ENCODE results near the gene KIZ. TPM values are rescaled to one million over a fixed set of nuclear protein-coding genes. Genes with fewer than 3 reads are reported as not detected.

Gene KIZ
- total and polyA plus RNA-seq, 2 of the 4 experiments (the other 2 are of a cell fraction), result 9.9 to 14.0 TPM

- Histone ChIP-seq H4K91ac (ENCODE audit: insufficient read depth, low read depth, low read length) (no peak overlapping the region), H3K27me3 (ENCODE audit: control insufficient read depth, insufficient read depth, low read length) (no peaks in the 10 kb centered on the region), H3K4me1 (ENCODE audit: control insufficient read depth, insufficient read depth, low read length) (no peaks in the 10 kb centered on the region), H3K4me2 (ENCODE audit: low read depth, low read length) (no peak overlapping the region), H4K8ac (ENCODE audit: low read depth in 2 of 2, low read length in 2 of 2) (no peak overlapping the region), H4K5ac (ENCODE audit: low read depth, low read length) (no peak overlapping the region), H2BK120ac (ENCODE audit: low read depth, low read length) (no peak overlapping the region), H3K18ac (ENCODE audit: low read depth, low read length) (no peak overlapping the region), H3K23ac (ENCODE audit: low read depth, low read length) (no peak overlapping the region), H3K9me1 (ENCODE audit: insufficient read depth, low read length) (no peaks in the 10 kb centered on the region), H2BK5ac (ENCODE audit: low read depth, low read length, poor library complexity, severe bottlenecking) (no peak overlapping the region), H3K56ac (ENCODE audit: extremely low read depth, insufficient read depth, low read length) (no peak overlapping the region), H3K4me3 (ENCODE audit: insufficient read depth, low read depth, low read length) (no peak overlapping the region), H3K4ac (ENCODE audit: low read depth, low read length) (no peak overlapping the region), H4K20me1 (ENCODE audit: insufficient read depth, low read length) (no peaks in the 10 kb centered on the region), H2AK9ac (replicated peaks; ENCODE audit: low read depth, low read length, poor library complexity) (no peak overlapping the region), H3K79me1 (ENCODE audit: low read depth in 1 of 2, low read length in 2 of 2) (no peaks in the 10 kb centered on the region), H3K9ac (ENCODE audit: low read depth, low read length) (no peak overlapping the region), H3K9me3 (ENCODE audit: control insufficient read depth, insufficient read depth, low read length) (no peaks in the 10 kb centered on the region), H2BK15ac (ENCODE audit: low read depth, low read length) (no peak overlapping the region), H3K36me3 (ENCODE audit: control insufficient read depth, insufficient read depth, low read length) (no peaks in the 10 kb centered on the region), H3K27ac (ENCODE audit: insufficient read depth, low read length) (no peak overlapping the region), H2AFZ (replicated peaks; ENCODE audit: low read length, poor library complexity) (no peak overlapping the region), H2AK5ac (ENCODE audit: low read depth, low read length) (no peak overlapping the region), H3K14ac (replicated peaks; ENCODE audit: low read depth, low read length) (no peak overlapping the region), H2BK20ac (ENCODE audit: low read depth, low read length) (no peak overlapping the region)
- ChIA-PET POLR2A (ENCODE audit: unreplicated experiment) (no interaction called here), CTCF (no interaction called here)
- WGBS, 2 experiments (ENCODE audit: extremely low coverage in 2 of 2, insufficient read length in 1 of 2), result no CpG with 5 or more reads among the region's 4 CpGs
- dilution Hi-C loops (cut with HindIII; ENCODE audit: low sequenced_read_pairs, unreplicated experiment), result no loop called here
- TF ChIP-seq RCOR1 (IDR thresholded peaks at IDR 0.05; ENCODE audit: insufficient replicate concordance, low read length) (no peak), CEBPB (IDR thresholded peaks at IDR 0.05; ENCODE audit: low read depth, low read length) (no peak), ELK1 (IDR thresholded peaks at IDR 0.05; ENCODE audit: borderline replicate concordance, low read depth, low read length) (no peak), CTCF (conservative IDR thresholded peaks at IDR 0.05; ENCODE audit: low read depth, low read length) (no peak), BHLHE40 (IDR thresholded peaks at IDR 0.05; ENCODE audit: low read depth, low read length) (no peak), USF2 (IDR thresholded peaks at IDR 0.05; ENCODE audit: low read depth, low read length) (no peak), NFE2L2 (IDR thresholded peaks at IDR 0.05; ENCODE audit: low read depth, low read length) (no peak), RFX5 (IDR thresholded peaks at IDR 0.05; ENCODE audit: low read depth, low read length) (no peak), SMC3 (IDR thresholded peaks at IDR 0.05; ENCODE audit: low read depth, low read length) (no peak), MAZ (IDR thresholded peaks at IDR 0.05; ENCODE audit: borderline replicate concordance, low read depth, low read length) (no peak), MXI1 (IDR thresholded peaks at IDR 0.05; ENCODE audit: borderline replicate concordance, low read depth, low read length) (no peak), POLR2A (IDR thresholded peaks at IDR 0.05; ENCODE audit: low read depth, low read length) (no peak)
- no TSS peak for BruUV-seq (replicated peaks)
- no peak for ATAC-seq (ENCODE audit: low read depth)
- no peak for DNase-seq
- intact Hi-C loops (cut with micrococcal nuclease), result no loop called here
- in situ Hi-C loops (cut with MboI; ENCODE audit: low sequenced_read_pairs), result no loop called here
Observed at GRCh38 chr20:21077809-21078345, 48.0 kb upstream of the KIZ start.

All from IMR-90 (cell line).